Thyroid gland (tissue), 4 donors: Measurements from ENCODE around the gene FRS3.

Experiments
- CTCF ChIP-seq, 6 experiments: fragments of 200-600 bp in 3 of 6; fragments of 450-650 bp in 3 of 6; sonication (generic) in 3 of 6; IDR thresholded peaks; one replicate each; pipeline ENCODE4 v1.5.1; 2016 to 2019; ENCODE audit warnings: antibody characterized with exemption in 6 of 6, mild to moderate bottlenecking in 2 of 6, inconsistent platforms in 1 of 6, moderate library complexity in 1 of 6
- POLR2A ChIP-seq, 2 donors: fragments of 450-650 bp; IDR thresholded peaks; one replicate each; pipeline ENCODE4 v1.6.1; 2017; ENCODE audit warnings: antibody characterized with exemption in 2 of 2, mild to moderate bottlenecking in 2 of 2, moderate library complexity in 1 of 2

GRCh38 chr6:41721414-41721813, 58.3 kb downstream of the FRS3 start:
- no peak for TF ChIP-seq CTCF (IDR thresholded peaks at IDR 0.05)
- TF ChIP-seq POLR2A (IDR thresholded peaks at IDR 0.05): no peak
